GM19099 (cell line): Measurements from ENCODE around the gene NCOA3.

Source experiments
- POLR2A ChIP-seq: IDR thresholded peaks from 3 replicates; pipeline ENCODE4 v1.6.1; 2011; ENCODE audit warnings: low read depth; ENCODE audit not compliant: insufficient read length; ENCODE audit errors: extremely low read depth

NCOA3 gene

DNA sequence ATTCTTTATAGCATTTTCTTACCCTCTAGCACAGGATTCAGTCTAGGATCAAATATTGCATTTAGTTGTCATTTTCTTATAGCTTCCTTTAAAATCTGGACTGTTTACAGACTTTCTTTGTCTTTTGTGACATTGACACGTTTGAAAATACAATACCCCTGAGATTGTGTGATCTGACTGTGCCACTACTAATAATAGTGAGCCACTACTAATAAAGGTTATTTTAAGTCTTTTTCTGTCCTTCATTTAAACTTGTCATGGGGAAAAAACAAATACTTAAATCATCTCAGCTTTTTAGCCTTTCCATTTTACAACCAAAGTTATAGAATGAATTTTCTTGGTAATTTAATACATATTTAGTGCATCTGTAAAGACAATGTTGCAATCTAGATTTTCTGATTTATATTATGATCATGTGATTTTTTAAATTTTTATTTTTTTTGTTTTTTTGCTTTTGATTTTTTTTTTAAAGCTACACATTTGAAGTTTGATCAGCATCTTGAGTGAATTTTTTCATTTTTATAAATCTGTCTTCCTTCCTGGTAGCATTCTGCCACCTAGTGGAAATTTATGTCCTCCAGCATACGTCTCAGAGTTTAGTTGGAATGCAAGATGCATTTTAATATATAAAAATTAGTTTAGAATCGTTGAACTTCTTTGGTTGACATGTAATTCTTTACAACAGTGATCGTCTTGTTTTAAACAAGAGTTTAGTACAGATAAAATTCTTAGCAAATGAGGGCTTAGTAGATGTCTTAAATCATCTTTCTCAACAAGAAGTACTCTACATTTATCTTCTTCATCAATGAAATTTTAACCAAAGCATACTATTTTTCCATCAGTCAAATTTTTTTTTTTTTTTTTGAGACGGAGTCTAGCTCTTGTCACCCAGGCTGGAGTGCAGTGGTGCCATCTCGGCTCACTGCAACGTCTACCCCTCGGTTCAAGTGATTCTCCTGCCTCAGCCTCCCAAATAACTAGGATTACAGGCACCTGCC, 119.4 kb downstream of the NCOA3 start:
- no peak for TF ChIP-seq POLR2A

DNA sequence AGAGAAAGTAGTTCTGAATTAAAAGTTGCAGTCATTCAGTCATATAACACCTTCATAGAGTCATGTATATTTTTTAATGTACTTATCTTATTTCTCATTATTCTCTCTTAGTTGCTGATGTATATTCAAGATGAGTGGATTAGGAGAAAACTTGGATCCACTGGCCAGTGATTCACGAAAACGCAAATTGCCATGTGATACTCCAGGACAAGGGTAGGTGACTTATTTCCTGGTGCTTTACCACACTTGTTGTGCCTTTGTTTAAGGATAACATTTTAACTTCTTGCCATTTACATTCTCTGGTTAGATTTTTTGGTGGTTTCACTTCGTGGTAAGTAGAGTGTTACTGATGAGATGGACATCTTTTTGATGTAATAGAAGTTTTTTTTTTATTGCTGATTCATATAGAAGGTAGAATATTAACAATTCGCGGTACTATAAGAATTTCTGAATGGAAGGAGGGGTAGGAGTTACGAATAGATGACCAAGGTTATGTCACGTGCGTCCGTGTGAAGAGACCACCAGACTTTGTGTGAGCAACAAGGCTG, 120.5 kb downstream of the NCOA3 start:
- TF ChIP-seq POLR2A = no peak

DNA sequence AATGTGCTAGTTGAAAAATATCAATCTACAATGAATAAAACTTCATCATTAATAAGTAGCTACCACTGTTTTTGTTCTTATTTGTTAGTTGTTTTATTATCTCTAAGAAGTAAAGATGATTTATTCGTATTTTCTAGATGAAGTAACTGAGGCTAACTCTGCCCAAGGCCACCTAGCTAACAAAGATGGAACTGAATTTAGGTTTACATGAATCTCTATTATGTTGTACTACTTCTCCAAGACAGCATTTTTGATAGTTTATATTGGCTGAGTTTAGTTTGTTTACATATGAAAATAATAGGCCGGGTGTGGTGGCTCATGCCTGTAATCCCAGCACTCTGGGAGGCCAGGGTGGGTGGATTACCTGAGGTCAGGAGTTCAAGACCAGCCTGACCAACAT, 121.5 kb downstream of the NCOA3 start:
- no peak for TF ChIP-seq POLR2A

DNA sequence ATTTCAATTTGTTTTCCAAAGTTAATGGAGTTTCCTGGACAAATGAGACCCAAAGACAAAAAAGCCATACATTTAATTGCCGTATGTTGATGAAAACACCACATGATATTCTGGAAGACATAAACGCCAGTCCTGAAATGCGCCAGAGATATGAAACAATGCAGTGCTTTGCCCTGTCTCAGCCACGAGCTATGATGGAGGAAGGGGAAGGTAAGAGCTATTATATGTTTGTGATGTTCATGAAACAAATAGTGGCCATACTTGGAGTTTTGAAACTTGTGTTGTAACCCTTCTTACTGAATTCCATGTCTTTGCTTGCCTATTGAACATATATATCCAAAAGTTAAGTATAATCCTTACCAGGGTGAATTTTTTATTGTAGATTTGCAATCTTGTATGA, 125.9 kb downstream of the NCOA3 start:
- TF ChIP-seq POLR2A = no peak

DNA sequence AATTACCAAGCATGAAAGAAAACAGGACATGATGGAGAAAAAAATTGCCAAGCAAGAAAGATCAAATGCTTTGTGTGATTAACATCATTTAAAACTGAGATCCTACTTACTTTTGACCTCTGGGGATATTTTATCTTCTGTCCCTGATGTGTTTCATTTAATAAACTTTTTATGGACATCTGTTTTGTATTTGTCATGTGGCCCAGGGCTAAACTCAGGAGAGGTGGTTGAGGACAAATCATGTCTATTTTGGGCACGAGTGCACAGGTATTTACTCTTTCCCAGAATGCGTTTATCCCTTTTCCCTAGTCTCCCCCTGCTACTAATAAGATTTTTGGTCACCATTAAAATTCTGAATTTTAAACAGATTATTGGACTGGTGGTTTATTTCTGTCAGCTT, 128.2 kb downstream of the NCOA3 start:
- no peak for TF ChIP-seq POLR2A

DNA sequence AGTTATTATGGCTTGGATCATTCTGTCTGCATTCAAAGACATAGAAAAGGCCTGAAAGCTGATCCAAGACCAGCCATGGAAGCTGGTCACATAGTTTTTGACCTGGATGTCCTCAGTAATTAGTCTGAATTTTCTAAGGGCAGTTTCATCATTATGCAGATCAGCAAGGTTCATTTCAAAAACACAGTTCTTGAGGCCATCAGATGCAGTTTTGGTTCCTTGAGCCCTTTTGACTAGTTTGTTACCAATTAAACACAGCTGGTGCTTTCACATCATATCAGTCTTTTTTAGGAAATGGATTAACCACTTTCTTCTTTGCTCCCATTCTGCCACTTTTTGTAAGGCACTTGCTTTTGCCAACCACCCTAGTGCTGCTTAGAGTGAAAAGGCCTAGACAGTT, 129.4 kb downstream of the NCOA3 start:
- TF ChIP-seq POLR2A = no peak

DNA sequence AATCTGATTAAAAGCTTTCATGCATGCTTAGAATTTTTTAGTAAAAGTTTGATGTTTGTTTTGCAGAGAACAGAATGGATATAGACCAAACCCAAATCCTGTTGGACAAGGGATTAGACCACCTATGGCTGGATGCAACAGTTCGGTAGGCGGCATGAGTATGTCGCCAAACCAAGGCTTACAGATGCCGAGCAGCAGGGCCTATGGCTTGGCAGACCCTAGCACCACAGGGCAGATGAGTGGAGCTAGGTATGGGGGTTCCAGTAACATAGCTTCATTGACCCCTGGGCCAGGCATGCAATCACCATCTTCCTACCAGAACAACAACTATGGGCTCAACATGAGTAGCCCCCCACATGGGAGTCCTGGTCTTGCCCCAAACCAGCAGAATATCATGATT, 133.6 kb downstream of the NCOA3 start:
- no peak for TF ChIP-seq POLR2A

DNA sequence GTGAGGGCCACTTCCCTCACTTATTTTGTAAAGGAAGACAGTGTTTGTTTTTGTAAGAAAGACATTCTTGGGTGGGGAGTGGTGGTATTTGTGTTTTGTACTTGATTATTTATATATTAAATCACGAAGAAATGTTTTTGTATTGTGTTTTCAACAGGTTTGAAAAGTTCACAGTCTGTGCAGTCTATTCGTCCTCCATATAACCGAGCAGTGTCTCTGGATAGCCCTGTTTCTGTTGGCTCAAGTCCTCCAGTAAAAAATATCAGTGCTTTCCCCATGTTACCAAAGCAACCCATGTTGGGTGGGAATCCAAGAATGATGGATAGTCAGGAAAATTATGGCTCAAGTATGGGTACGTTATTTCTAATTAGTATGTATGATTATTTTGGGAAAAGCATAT, 137.2 kb downstream of the NCOA3 start:
- TF ChIP-seq POLR2A = no peak

DNA sequence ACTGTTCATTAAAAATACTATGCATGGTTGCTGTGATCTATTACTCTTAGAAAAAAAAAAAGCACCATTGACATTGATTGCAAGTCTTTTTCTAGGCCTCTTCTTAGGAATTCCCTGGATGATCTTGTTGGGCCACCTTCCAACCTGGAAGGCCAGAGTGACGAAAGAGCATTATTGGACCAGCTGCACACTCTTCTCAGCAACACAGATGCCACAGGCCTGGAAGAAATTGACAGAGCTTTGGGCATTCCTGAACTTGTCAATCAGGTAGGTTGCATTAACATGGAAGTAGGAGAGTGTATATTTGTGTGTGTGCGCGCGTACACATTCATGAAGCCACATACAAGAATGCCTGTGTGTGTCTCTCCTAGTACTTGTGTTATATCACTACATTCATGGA, 140.4 kb downstream of the NCOA3 start:
- TF ChIP-seq POLR2A = no peak

DNA sequence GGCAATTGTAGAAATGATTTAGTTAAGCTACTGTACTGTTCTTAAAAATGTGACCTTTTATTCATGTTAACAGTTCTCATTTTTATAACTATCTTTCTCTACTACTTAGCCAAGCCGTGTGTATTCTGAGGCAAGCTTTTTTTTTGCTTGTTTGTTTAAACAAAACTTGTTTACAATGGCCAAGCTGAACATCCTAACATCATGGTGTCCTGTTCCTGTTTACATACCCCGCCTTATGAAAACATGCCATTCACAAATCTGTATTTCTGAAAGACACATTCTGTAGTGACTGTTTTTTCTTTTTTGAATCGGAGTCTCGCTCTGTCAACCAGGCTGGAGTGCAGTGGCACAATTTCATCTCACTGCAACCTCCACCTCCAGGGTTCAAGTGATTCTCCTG, 140.9 kb downstream of the NCOA3 start:
- no peak for TF ChIP-seq POLR2A

DNA sequence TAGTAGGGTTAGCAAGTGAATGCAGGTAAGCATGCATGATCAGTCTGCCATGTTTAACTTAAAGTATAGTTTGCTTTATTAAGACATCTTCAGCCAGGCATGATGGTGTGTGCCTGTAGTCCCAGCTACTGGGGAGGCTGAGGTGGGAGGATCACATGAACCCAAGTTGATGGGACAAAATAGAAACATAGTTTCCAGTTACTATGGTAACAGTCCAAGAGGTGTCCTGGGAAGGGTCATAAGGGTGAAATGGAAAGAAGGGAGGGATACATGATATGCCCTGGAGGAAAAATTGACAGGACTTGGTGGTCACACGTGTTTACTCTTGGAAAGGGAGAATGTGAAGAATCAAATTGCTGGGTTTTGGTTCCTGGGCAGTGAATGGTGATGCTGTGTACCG, 143.9 kb downstream of the NCOA3 start:
- no peak for TF ChIP-seq POLR2A

DNA sequence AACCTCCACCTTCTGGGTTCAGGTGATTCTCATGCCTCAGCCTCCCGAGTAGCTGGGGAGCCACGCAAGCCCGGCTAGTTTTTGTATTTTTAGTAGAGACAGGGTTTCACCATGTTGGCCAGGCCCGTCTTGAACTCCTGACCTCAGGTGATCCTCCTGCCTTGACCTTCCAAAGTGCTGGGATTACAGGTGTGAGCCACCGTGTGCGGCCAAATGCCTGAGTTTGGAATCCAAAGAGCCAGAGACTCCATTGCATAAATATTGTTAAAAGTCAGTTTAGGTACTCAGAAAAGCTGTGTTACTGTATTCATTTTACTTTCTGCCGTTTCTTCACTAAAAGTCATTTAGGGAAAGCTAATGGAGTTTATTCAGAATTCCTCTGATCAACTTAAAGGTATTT, 146.3 kb downstream of the NCOA3 start:
- TF ChIP-seq POLR2A = no peak

DNA sequence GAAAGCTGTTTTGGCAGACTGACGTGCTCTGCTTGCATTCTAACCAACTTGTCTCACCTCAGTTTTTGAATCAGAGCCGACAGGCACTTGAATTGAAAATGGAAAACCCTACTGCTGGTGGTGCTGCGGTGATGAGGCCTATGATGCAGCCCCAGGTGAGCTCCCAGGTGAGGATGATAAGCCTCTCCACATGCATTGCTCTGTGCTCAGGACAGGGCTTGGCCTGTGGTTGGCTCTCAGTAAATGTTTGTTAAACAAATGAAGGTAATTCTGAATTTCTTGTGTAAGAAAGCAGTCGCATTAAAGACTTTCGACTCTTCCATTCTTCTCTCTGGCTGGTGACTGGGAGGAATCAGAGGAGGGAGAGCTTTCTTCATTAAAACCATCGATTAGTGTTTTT, 147.3 kb downstream of the NCOA3 start:
- TF ChIP-seq POLR2A = no peak

DNA sequence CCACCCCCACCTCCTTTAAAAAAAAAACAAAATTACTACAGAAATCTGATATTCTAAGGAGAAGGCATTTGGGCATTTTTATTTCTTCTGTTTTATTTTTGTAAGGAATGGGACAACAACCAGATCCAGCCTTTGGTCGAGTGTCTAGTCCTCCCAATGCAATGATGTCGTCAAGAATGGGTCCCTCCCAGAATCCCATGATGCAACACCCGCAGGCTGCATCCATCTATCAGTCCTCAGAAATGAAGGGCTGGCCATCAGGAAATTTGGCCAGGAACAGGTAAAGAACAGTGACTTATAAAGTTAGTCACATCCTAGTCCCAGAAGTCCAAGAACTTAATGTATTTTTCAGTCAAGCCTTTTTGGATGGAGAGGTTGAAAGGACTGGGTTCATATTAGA, 150.6 kb downstream of the NCOA3 start:
- no peak for TF ChIP-seq POLR2A

DNA sequence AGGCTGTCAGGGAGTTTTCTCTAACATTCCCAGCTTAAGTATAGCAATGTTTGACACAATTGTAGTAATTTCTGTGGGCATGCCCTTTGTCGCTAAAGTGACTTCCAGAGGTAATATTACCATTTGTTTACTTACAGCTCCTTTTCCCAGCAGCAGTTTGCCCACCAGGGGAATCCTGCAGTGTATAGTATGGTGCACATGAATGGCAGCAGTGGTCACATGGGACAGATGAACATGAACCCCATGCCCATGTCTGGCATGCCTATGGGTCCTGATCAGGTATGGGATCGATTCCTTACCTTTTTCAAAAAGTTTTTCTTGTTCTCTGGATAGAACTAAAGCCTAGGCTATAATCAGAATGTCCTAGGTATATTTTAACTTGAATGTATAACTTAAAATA, 151.1 kb downstream of the NCOA3 start:
- no peak for TF ChIP-seq POLR2A

DNA sequence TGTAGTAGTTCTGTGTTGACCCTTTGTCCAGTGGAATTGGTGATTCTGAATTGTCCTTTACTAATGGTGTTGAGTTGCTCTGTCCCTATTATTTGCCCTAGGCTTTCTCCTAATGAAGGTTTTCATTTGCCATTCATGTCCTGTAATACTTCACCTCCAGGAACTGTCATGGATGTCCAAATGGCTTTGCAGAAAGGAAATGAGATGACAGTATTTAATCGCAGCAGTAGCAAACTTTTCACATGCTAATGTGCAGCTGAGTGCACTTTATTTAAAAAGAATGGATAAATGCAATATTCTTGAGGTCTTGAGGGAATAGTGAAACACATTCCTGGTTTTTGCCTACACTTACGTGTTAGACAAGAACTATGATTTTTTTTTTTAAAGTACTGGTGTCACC, 152.2 kb downstream of the NCOA3 start:
- TF ChIP-seq POLR2A = no peak
